ENCODE measurements around the gene SORT1.
"Not testable (repeated sequence)": the region's sequence is repeated elsewhere in the genome, so short reads cannot be mapped to it uniquely, and the experiment has no call there.

SORT1 gene

GRCh38 chr1:109396871-109397580 is 692 bp downstream of the SORT1 start:
- no peak for DNase-seq (ENCODE audit: low read depth)

- DNase-seq (ENCODE audit: low read depth): no peak
Observed at GRCh38 chr1:109396513-109396839, 1.2 kb downstream of the SORT1 start.

GRCh38 chr1:109395602-109396512 is 1.9 kb downstream of the SORT1 start:
- no peak for DNase-seq (ENCODE audit: low read depth)

GRCh38 chr1:109395282-109395599 is 2.5 kb downstream of the SORT1 start:
- DNase-seq (ENCODE audit: low read depth): not testable (repeated sequence)

GRCh38 chr1:109394591-109395281 is 3.0 kb downstream of the SORT1 start:
- no peak for DNase-seq (ENCODE audit: low read depth)

GRCh38 chr1:109393617-109394233 is 4.0 kb downstream of the SORT1 start:
- no peak for DNase-seq (ENCODE audit: low read depth)

- no peak for DNase-seq (ENCODE audit: low read depth)
Observed at GRCh38 chr1:109392788-109393616, 4.7 kb downstream of the SORT1 start.

- no peak for DNase-seq (ENCODE audit: low read depth)
Observed at GRCh38 chr1:109392037-109392787, 5.5 kb downstream of the SORT1 start.

GRCh38 chr1:109391626-109392025 is 6.1 kb downstream of the SORT1 start:
- no peak for DNase-seq (ENCODE audit: low read depth)

- no peak for DNase-seq (ENCODE audit: low read depth)
Observed at GRCh38 chr1:109391157-109391556, 6.6 kb downstream of the SORT1 start.

- no peak for DNase-seq (ENCODE audit: low read depth)
Observed at GRCh38 chr1:109389638-109390341, 7.9 kb downstream of the SORT1 start.

GRCh38 chr1:109388884-109389637 is 8.7 kb downstream of the SORT1 start:
- no peak for DNase-seq (ENCODE audit: low read depth)

GRCh38 chr1:109388208-109388711 is 9.5 kb downstream of the SORT1 start:
- DNase-seq (ENCODE audit: low read depth): no peak

GRCh38 chr1:109386054-109386717 is 11.5 kb downstream of the SORT1 start:
- no peak for DNase-seq (ENCODE audit: low read depth)

- no peak for DNase-seq (ENCODE audit: low read depth)
Observed at GRCh38 chr1:109385417-109385816, 12.3 kb downstream of the SORT1 start.

- DNase-seq (ENCODE audit: low read depth): no peak
Observed at GRCh38 chr1:109383854-109384253, 13.9 kb downstream of the SORT1 start.

- DNase-seq (ENCODE audit: low read depth): no peak
Observed at GRCh38 chr1:109383087-109383779, 14.5 kb downstream of the SORT1 start.

- DNase-seq (ENCODE audit: low read depth): no peak
Observed at GRCh38 chr1:109381573-109381972, 16.1 kb downstream of the SORT1 start.
